GM21737 (cell line): ENCODE data around the gene MRPL46.
A peak's percentile ranks its signal among the peaks of the same experiment; 100 is the strongest.

ENCODE experiments used
- ATAC-seq: cut with Tn5 transposase; IDR thresholded peaks from one replicate; pipeline ENCODE4 v1.9.1; 2021; ENCODE audit warnings: mild to moderate bottlenecking, moderate library complexity; ENCODE audit not compliant: unreplicated experiment

Gene MRPL46

DNA sequence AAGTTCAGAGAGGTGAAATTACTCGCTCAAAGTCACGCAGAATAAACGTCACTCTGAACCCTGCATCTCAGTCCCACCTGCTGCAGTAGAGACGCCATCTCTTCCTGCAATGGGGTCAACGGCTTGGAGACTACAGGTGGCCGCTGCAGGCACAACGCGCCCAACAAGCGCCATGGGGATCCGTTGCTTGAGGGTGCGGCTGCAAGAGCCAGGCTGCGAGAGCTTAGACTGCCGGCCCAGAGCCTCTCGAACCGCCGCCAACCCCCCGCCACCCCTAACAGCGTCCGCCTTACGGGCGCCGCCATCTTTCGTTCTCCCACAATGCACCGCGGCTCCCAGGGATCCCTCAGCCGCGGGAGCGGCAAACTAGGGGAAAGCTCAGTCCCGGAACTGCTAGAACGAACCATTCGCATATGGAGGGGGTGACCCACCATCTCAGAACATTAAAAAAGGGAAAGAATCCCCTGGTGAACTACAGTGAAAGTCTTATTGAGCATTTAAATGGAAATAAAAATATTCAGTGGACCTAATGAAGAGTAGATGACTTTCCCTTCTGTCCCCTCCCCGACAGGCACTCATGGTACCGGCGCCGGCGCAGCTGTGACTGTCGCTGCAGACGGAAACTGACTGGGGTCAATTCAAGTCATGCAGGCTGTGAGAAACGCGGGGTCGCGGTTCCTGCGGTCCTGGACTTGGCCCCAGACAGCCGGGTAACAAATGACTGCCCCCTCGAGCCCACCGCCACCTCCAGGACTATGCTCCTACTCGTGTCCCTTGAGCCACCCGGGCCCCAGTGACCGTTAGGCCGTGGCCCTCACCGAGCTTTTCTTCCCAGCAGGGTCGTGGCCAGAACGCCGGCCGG is at the start of gene MRPL46, which contains the start of gene MRPS11:
MRPL46 (minus strand) TSS at position 316 of the 862 bp plus-strand sequence; CDS start at position 305, 11 bp downstream.
MRPS11 (plus strand) TSS at position 636 of the 862 bp plus-strand sequence; CDS start at position 646, 10 bp downstream.
- peak; percentile 80 for ATAC-seq

DNA sequence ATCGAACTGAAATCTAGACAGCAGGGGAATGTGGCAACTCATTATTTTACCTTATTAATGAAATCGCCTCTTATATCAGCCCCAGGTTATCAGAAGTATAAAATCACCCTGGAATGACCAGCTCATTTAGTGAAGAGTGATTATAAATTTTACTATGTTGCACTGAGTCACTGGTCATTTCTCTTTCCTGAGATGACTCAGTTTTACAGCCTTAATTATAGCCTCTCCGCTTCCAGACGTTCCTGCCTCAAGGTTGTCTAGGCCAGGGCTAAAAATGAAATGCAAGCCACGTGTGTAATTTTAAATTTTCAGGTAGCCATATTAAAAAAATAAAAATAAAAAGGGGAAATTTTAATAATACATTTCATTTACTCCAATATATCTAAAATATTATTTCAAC is 46.0 kb upstream of the MRPL46 start:
- no peak for ATAC-seq

DNA sequence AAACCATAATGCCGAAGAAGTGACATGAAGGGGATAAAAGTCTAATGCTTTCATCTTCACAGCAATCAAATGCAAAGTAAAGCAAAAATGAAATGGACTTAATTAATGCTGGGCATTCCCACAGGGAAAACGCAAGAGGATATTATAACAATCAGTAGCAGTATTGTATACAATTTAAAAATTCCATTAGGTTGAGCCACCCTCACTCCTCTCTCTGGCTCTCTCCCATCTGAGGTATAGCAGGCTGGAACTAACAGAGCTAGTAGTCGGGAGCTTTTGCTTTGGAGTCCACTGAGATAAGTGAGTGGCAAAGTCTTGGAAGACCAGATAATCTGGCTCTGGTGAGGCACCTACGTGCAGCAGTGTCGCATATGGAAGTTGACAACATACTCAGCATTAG is 45.4 kb upstream of the MRPL46 start:
- no peak for ATAC-seq

DNA sequence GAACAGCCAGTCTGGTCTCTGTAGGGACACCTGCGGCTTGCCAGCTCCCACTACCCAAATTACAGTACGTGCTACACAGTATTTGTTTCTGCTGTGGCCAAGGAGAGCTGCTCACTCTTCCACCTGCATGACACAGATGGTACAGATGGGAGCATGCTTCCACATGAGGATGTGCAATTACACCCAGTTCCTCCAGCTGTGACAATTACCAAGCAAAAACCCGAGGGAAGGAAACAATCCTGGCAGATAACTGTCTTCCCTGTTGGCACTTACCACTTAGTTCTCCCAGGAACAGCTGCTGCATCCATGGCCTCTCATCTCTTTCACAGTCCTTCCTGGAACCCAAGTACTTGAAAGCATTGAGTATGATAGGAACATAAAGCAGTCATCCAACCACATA is 44.9 kb upstream of the MRPL46 start:
- ATAC-seq, result no peak

DNA sequence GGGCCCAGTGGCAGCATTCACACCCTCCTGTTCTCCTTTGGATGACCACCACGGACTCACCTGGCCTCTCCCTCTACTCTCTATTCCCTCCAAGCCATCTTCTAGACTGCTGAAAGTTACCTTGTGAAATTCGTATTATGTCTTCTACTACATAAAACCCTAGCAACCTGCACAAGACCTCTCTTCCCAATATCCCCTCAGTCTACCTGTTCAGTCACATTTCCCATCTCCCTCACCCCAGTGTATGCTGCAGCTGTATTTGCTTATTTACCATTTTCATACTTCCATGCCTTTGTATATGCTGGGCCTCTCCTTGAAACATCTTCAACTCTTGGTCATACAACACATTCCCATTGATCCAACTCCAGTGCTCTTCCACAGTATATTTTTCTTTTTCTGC is 44.0 kb upstream of the MRPL46 start:
- no peak for ATAC-seq

DNA sequence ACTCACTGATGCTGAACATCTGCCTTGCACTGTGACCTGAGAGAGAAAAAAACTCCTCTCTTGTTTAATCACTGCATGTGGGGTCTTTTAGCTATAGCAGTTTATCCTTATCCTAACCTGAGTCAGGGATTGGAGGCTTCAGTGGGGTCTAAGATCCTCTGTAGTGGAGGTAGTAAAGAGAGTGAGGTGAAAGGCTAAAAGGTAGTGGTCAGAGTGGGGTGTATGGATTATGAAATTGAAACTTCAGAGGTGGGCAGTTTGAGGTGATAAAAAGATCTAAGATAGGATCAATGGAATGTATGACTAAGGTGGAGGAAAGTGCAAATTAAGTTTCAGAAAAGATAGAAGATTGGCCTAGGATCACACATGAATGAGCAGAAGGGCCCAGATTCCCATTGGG is 42.8 kb upstream of the MRPL46 start:
- no peak for ATAC-seq

DNA sequence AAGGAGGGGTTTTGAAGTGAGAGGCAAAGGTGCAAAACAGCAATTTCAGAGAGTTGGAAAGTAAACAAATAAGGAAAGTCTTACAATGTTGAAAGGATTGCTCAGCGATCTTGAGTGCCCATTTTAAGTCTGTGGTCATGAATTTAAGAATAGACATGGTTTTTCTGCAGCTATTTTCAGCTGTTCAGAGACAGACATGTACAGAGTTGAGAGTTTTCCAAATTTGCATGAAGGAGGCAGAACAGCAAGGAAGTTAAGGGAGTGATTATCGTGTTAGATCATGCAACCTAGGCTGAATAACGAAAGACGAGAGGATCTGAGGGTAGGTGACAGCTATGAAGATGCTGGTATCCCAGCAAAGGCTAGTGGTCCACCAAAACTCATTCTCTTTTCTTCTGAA is 42.1 kb upstream of the MRPL46 start:
- ATAC-seq, result no peak

DNA sequence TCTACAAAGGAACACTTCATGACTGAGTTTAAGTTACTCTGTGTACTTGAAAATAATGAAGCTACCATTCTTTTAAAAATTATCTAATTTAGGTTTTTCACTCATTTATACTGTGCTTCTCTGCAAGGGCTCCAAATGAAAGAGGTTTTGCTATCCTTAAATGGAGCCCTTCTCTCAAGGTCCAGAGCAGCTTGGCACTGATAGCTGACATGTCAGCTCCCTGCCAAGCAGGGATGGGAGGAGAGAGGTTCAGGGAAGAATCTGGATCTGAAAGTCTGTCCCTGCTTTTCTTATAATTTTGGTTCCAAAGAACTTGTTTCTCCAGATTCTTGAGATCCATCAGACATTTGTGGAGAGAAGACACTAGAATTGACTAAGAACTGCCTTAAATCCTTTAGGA is 39.4 kb upstream of the MRPL46 start:
- ATAC-seq, result no peak

DNA sequence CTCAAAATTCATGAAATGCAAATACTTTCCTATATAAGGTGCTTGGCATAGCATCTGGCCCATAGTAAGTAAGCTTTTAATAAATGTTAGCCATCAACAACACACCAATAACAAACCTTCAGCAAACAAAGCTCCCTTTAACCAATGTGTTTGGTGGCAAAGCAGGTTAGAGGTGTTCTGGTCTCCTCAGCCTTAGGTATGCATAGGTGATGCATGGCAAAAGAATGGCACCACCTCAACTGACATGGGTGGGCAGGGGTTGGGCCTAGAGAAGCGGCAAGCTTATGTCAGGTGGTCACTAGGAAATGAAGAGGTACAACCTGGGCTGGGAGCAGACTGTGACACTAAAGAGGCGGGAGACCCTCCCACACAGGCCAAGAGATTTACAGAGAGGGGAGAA is 38.5 kb upstream of the MRPL46 start:
- ATAC-seq, result no peak

DNA sequence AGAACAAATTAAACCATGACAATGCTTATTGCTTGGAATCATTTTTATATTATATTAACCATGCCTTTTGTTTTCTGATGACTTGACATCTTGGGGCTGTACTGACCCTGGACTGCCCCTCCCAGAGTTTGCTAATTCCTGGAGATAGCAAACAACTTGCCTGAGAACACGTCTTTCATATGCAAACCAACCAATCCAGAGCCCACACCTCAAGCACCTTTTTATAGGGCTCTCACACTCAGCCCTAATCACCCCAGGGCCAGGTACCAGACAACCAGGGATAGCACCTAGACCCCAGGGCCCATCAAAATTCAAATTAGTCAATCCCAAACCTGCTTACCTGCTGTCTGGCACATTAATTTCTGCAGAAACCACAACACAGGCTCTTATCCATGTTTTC is 37.3 kb upstream of the MRPL46 start:
- no peak for ATAC-seq

DNA sequence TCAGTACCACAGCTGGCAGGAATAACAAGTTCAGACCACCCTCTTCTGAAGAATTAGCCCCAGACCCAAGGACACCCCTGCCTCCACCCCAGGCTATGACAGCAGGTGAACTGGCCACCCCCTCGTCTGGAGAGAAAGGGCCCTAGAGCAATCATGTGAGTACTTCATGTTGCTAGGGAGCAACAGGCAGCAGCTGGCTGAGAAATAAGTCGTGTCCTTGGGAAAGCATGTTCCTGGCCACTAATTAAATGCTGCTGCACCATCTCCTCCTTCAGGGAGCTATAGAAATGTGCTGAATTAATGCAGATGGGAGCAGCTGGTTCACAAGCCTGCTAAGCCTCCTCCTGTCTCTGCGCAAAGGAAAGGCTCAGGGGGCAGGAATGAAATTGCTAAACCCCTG is 31.8 kb upstream of the MRPL46 start:
- ATAC-seq, result no peak

DNA sequence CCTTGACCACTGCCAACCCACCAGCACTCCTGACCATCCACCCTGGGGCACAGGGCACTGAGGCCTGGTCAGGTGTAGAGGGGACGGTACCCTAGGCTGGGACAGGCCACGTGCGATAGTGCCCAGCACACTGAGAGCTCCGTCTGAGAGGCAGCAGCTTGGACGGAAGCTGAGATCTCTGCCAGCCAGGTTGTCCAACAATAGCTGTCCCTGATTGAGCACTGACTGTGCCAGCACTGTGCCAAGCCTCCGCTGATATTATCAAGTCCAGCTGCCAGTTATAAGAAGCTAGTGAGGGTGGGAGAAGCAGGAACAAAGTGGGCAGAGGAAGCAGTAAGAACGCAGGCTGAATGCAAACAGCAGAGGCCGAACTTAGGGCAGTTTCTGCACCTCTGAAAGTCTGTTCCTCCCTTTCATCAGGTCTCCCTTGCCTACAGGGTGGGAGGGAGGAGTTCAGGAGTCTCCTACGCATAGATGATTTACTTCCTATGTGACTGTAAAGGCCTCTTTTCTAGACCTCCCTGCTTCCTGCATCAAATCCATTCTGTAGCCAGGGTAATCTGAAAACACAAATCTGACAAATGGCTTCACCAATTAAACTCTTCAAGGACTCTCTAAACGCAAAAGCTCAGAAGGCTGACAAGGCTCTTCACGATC is 30.0 kb upstream of the MRPL46 start:
- no peak for ATAC-seq

DNA sequence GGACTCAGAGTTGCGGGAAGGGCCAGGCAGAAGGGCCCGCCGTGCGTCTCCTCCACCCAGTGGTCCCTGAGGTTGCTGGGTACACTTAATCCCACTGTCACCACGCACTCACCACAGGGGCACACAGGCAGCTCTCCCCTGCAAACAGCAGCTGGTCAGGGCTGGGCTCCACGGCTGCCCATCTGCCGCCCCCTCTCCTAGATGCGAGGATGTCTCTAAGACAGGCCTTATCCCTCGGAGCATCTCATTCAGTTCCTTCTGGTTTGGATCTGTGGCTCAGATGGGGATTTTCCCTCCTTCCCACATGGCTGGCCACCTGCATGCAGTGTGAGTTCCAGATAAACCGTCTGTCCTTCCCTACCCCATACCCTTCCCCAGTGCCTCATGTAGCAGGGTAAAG is 26.7 kb upstream of the MRPL46 start:
- ATAC-seq, result no peak

DNA sequence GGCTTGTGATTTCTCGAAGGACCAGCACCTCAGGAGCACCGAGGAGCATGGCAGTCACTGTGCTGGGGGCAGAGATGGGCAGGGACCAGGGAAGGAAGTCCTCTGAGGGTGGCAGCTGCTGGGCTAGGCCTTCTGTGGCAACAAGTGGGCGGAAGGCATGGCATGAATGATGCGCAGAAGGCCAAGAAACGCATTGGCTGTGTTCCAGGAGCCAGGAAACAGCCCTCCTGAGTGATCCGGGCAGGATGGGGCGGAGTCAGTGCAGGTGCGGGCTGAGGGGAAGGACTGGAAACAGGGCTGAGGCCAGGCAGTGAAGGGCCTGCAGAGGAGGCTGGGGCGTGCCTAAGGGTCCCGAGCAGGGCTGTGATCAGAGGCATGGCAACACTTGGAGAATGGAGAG is 24.0 kb upstream of the MRPL46 start:
- ATAC-seq, result no peak

DNA sequence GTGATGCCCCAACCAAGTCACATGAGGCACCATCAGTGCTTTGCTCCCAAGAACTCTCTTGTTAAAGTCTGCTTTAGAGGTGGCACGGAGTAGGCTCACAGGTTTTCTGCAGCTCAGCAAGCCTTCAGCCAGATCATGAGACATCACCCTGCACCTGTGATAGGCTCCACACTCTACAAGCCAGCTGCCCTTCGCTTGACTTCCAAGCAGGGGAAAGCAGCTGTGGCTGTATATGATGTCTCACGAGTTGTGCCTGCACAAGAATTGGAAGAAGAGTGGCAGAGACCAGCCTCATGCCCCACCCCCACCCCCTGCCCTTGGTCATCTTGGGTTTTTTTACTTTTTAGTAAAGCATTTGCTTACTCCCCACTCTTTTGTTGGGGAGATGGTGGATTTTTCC is 22.8 kb upstream of the MRPL46 start:
- no peak for ATAC-seq

DNA sequence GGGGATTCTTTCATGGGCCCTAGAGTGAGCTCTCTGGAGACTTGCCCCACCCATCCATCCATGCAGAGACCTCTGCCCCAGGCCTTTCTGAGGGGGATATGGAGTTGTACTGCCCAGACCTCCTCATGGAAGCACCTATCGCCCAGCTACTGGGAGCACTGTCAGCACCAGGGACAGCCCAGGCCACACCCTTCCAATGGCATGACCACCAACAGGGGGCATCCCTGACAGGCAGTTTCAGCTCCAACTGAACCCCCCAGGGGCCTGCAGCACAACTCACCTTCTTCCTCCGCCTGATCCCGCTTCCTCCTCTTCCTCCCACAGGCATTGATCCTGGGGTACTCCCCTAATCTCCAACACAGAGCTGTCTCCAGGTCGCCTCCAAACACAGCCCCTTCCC is 22.1 kb upstream of the MRPL46 start:
- ATAC-seq, result no peak

DNA sequence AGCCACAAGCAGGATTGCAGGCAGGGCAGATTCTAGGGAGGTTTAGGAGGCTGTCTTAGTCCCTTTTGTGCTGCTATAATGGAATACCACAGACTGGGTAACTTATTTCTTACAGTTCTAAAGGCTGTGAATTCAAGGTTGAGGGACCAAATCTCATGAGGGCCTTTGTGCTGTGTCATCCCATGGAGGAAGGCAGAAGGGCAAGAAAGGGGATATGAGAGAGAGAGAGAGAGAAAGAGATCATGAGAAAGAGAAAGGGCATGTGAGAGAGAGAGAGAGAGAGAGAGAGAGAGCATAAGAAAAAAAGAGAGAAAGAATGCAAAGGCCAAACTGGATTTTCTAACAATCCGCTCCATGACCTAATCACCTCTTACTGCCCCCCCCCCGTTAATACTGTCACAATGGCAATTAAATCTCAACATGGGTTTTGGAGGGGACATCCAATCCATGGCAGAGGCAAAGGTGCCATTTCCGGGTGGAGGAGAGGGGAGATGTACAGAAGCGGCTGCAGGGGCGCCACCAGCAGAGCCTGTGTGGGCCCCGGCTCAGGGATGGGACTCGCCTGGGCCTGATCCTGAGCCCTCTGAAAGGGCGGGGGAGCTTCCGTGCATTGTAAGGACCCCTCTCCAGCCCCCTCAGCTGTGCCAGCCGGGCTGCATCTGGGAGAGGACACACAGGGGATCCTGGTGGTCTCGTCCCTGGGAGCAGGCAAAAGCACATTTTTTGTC is 20.8 kb upstream of the MRPL46 start:
- no peak for ATAC-seq

DNA sequence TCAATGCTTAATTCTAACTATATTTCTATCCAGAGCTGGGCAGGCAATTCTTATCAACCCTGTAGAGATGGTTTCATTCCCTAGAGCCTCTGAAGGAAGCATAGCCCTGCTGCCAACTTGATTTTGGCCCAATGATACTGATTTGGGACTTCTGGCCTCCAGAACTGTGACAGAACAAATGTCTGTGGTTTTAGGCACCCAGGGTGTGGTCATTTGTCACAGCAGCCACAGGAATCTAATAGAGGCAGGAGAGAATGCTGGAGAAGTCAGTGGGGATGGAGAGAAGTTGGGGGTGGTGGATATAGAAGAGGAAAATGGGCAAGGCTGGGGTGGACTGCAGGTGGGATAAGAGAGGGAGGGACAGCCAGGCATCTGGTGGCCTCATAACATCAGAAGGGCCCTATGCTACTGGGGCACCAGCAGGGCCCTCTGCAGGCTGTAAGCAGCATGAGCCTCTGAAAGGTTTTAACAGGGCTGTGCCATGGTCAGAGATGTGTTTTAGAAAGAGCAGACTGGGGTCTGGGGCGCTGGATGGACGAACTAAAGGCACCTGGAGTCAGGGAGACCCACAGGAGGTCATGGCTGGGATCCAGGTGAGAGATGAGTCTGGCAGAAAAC is 20.1 kb upstream of the MRPL46 start:
- no peak for ATAC-seq

DNA sequence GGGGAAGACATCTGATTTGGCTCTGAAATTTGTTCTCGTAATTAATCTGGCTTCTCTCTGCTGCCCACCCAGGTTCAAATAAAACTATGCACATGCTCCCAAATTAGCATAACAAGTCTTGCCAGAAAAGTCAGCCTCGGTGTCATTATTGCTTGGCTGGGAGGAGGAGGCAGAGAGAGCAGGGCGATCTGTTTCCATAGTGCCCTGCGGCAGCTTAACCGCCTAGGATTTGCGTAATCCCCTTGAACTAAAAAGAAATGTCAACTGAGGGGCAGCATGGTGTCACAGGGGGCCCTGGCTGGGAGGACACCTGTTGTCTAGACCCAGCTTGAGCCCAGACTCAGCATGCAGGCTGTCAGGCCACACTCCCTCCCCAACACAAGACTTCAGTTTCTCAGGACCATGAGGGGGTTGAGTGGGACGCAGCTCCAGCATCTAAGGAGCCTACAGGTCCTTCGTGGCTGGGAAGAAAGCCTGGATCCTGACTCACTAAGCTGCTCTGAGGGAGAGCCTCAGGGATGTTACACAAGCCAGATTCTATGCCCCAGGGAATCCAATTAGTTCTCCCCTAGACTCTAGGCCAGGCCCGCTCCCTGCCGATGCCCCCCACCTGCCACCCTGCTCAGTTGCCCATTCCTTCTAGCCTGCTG is 17.6 kb upstream of the MRPL46 start:
- no peak for ATAC-seq

DNA sequence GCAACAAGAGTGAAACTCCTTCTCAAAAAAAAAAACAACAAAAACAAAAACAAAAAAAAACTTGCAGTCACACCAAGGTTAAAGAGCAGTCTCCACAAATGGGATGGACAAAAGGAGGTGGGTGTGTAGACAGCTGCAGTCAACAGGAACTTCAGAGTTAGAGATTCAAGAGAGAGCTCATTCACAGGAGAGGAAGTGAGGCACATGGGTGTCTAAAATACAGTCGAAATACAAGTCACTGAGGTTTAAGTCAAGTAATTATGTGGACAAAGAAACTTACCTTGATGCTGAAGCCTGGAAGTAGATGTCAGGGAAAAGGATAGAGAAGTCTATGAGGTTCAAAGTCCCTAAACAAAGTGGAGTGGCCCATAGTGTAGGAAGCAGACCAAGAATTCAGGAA is 15.1 kb upstream of the MRPL46 start:
- no peak for ATAC-seq

DNA sequence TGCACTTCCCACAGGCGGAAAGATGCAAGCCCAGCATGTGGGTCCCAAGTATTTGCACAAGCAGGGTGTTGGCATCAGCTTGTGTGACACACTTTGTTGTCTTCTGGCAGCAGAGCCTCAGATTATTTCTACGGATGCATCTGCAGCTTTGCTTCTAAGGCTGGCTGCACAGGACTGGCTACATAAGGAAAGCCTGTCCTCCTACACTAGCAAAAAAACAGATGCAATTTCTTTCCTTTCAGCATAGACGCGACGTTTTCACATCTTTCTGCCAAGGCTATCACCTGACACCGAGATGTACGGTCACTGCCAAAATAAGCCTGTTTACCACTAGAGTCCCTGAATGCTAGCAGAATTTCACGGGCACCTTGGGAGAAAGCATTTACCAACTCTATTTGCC is 13.8 kb upstream of the MRPL46 start:
- ATAC-seq, result no peak
